RPMI7951 (cell line): ENCODE data around the gene ANO4. TPM values are rescaled to one million over a fixed set of nuclear protein-coding genes. Genes with fewer than 3 reads are reported as not detected.

Experiments used
- total RNA-seq: library from RNA; depleted of rRNA; stranded (reverse); fragments of >200 nt; shearing (Covaris generic); gene quantifications from 2 replicates; pipeline ENCODE4 v1.2.3, GENCODE V29; 2014; rRNA removed

Gene ANO4
- total RNA-seq, 1 experiment from 2014 or later, result 0.48 TPM

Other genes with a start within 250 kb of the ANO4 start
- 63.2 and 79.4 TPM in 2 replicates for gene GAS2L3, start 221.1 kb upstream of the ANO4 start, total RNA-seq